ENCODE measurements around the gene CCDC71L. TPM values are rescaled to one million over a fixed set of nuclear protein-coding genes. Genes with fewer than 3 reads are reported as not detected.

Gene CCDC71L
- total RNA-seq, 1 experiment from 2014 or later, result 21.1 TPM

DNA sequence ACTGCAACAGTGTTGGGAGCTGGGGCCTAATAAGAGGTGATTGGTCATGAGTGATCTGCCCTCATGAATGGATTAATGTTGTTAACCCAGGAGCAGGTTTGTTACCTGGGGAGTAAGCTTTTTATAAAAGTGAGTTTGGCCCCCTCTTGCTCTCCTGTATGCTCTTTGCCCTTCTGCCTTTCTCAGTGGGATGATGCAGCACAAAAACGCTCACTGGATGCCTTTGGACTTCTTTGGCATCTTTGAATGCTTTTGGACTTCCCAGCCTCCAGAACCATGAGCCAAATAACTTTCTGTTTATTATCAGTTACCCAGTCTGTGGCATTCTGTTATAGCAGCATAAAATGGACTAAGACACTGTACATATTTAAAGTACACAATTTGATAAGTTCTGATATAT is 48.5 kb downstream of the CCDC71L start:
- TF ChIP-seq ZNF274 (IDR thresholded peaks at IDR 0.05; ENCODE audit: low read depth, low read length) (no peak), POLR2A (IDR thresholded peaks at IDR 0.05; ENCODE audit: borderline replicate concordance, extremely low read depth, insufficient read depth, insufficient read length) (no peak), EZH2phosphoT487 (IDR thresholded peaks at IDR 0.05; ENCODE audit: borderline replicate concordance) (no peak), JUND (IDR thresholded peaks at IDR 0.05) (no peak), ELF1 (IDR thresholded peaks at IDR 0.05; ENCODE audit: borderline replicate concordance, low read depth) (no peak), EGR1 (IDR thresholded peaks at IDR 0.05; ENCODE audit: low read depth) (no peak), ZFX (IDR thresholded peaks at IDR 0.05) (no peak), CTCF (IDR thresholded peaks at IDR 0.05 in 2 of 3, conservative IDR thresholded peaks at IDR 0.05 in 1 of 3; ENCODE audit: borderline replicate concordance in 1 of 3, insufficient read depth in 1 of 3, low read depth in 2 of 3, low read length in 2 of 3) (no peak), SRF (IDR thresholded peaks at IDR 0.05; ENCODE audit: low read depth) (no peak), RAD21 (IDR thresholded peaks at IDR 0.05; ENCODE audit: low read depth) (no peak), SIN3A (IDR thresholded peaks at IDR 0.05; ENCODE audit: low read depth) (no peak), POLR2AphosphoS5 (IDR thresholded peaks at IDR 0.05; ENCODE audit: low read depth, low read length) (no peak), CBX3 (IDR thresholded peaks at IDR 0.05; ENCODE audit: low read depth) (no peak), REST (IDR thresholded peaks at IDR 0.05; ENCODE audit: low read depth) (no peak), ZBTB33 (IDR thresholded peaks at IDR 0.05; ENCODE audit: extremely low read depth, insufficient replicate concordance, low read length) (no peak), TCF7L2 (IDR thresholded peaks at IDR 0.05; ENCODE audit: borderline replicate concordance, extremely low read depth, insufficient read depth, insufficient read length) (no peak)
- TF ChIP-seq, protein P1, sequence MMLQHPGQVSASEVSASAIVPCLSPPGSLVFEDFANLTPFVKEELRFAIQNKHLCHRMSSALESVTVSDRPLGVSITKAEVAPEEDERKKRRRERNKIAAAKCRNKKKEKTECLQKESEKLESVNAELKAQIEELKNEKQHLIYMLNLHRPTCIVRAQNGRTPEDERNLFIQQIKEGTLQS (IDR thresholded peaks at IDR 0.05), result no peak
- ChIA-PET RAD21 (ENCODE audit: low non-redundant PET in 1 of 2, low total read pairs in 2 of 2, uncharacterized antibody in 2 of 2, unreplicated experiment in 2 of 2) (no interaction called here), POLR2A (no interaction called here), CTCF (no interaction called here)
- Histone ChIP-seq H3K4me3 (replicated peaks in 1 of 2; ENCODE audit: low read depth in 1 of 2, low read length in 2 of 2) (no peak overlapping the region), H3K4me1 (ENCODE audit: control insufficient read depth in 1 of 2, insufficient read depth in 2 of 2, low read length in 2 of 2) (peaks cover 0 to 16% of the 10 kb centered on the region in 2 experiments; a peak in 1 of 4 replicates), H3K9me3 (ENCODE audit: control insufficient read depth in 1 of 2, insufficient read depth in 1 of 2, low read depth in 1 of 2, low read length in 2 of 2) (no peaks in the 10 kb centered on the region), H2AFZ (ENCODE audit: low read depth, low read length, poor library complexity, severe bottlenecking) (no peak overlapping the region), H3K9me2 (ENCODE audit: insufficient read depth) (no peaks in the 10 kb centered on the region), H3K9ac (ENCODE audit: low read length) (no peak overlapping the region), H4K20me1 (ENCODE audit: insufficient read depth) (no peaks in the 10 kb centered on the region), H3K79me2 (ENCODE audit: insufficient read depth, low read length) (no peaks in the 10 kb centered on the region), H3K4me2 (ENCODE audit: low read length) (no peak overlapping the region), H3K27me3 (ENCODE audit: insufficient read depth, low read length) (no peaks in the 10 kb centered on the region), H3K27ac (ENCODE audit: low read depth, low read length) (no peak overlapping the region), H3K36me3 (ENCODE audit: control insufficient read depth in 1 of 2, insufficient read depth in 2 of 2, low read length in 2 of 2) (no peaks in the 10 kb centered on the region)
- intact Hi-C loops (cut with micrococcal nuclease), result no loop called here
- BruUV-seq (replicated peaks), result no TSS peak
- DNase-seq (ENCODE audit: low read depth, low spot score) (no peak), ATAC-seq (no peak)

Data from HCT116 (cell line).